ENCODE results near the gene COX6B2. TPM values are rescaled to one million over a fixed set of nuclear protein-coding genes. Genes with fewer than 3 reads are reported as not detected.

Gene COX6B2
- total and polyA plus RNA-seq, 2 donors (not counting 1 experiment from before 2014, with no cell fraction given): 0.14 to 0.17 TPM

GRCh38 chr19:55382013-55382412 is 27.5 kb upstream of the COX6B2 start:
- H3K27ac ChIP-seq (ENCODE audit: insufficient read depth, low read length): no peak overlapping the region
- H2AFZ ChIP-seq (ENCODE audit: low read length): no peak overlapping the region
- peaks cover under 1% of the 10 kb centered on the region for H3K36me3 ChIP-seq (ENCODE audit: control insufficient read depth, insufficient read depth, low read length)
- no peak overlapping the region for H3K4me2 ChIP-seq (ENCODE audit: extremely low read depth, insufficient read depth, low read length)
- H4K20me1 ChIP-seq (ENCODE audit: control insufficient read depth, extremely low read depth, insufficient read depth, low read length): no peaks in the 10 kb centered on the region
- DNase-seq (ENCODE audit: low read depth in 2 of 2): no peak
- no peaks in the 10 kb centered on the region for H3K9me3 ChIP-seq (ENCODE audit: control insufficient read depth, insufficient read depth, low read depth, low read length)
- no peaks in the 10 kb centered on the region for H3K27me3 ChIP-seq (ENCODE audit: control insufficient read depth, insufficient read depth, low read length)
- H3K79me2 ChIP-seq (ENCODE audit: control insufficient read depth, insufficient read depth, low read length): peaks cover 13% of the 10 kb centered on the region
- H3K4me1 ChIP-seq (ENCODE audit: control insufficient read depth, extremely low read depth, insufficient read depth, low read length): peaks cover 4% of the 10 kb centered on the region
- H3K9ac ChIP-seq (ENCODE audit: insufficient read depth, low read length): no peak overlapping the region
- TF ChIP-seq CTCF (conservative IDR thresholded peaks at IDR 0.05 in 1 of 2, IDR thresholded peaks at IDR 0.05 in 1 of 2; ENCODE audit: low read depth in 1 of 2, low read length in 2 of 2) (no peak), EZH2 (IDR thresholded peaks at IDR 0.05; ENCODE audit: low read length, missing control alignments) (no peak)
- H3K4me3 ChIP-seq (replicated peaks in 1 of 4; ENCODE audit: control extremely low read depth in 1 of 4, insufficient read depth in 1 of 4, low read depth in 3 of 4, low read length in 4 of 4): no peak overlapping the region

GRCh38 chr19:55379174-55379573 is 24.7 kb upstream of the COX6B2 start:
- Histone ChIP-seq H3K4me3 (replicated peaks in 1 of 4; ENCODE audit: control extremely low read depth in 1 of 4, insufficient read depth in 1 of 4, low read depth in 3 of 4, low read length in 4 of 4) (no peak overlapping the region), H3K9me3 (ENCODE audit: control insufficient read depth, insufficient read depth, low read depth, low read length) (no peaks in the 10 kb centered on the region), H3K79me2 (ENCODE audit: control insufficient read depth, insufficient read depth, low read length) (no peaks in the 10 kb centered on the region), H3K36me3 (ENCODE audit: control insufficient read depth, insufficient read depth, low read length) (no peaks in the 10 kb centered on the region), H3K9ac (ENCODE audit: insufficient read depth, low read length) (no peak overlapping the region), H3K27ac (ENCODE audit: insufficient read depth, low read length) (no peak overlapping the region), H3K27me3 (ENCODE audit: control insufficient read depth, insufficient read depth, low read length) (no peaks in the 10 kb centered on the region), H3K4me1 (ENCODE audit: control insufficient read depth, extremely low read depth, insufficient read depth, low read length) (peaks cover under 1% of the 10 kb centered on the region), H4K20me1 (ENCODE audit: control insufficient read depth, extremely low read depth, insufficient read depth, low read length) (no peaks in the 10 kb centered on the region), H3K4me2 (ENCODE audit: extremely low read depth, insufficient read depth, low read length) (no peak overlapping the region), H2AFZ (ENCODE audit: low read length) (no peak overlapping the region)
- no peak for DNase-seq (ENCODE audit: low read depth in 2 of 2)
- no peak for TF ChIP-seq CTCF (conservative IDR thresholded peaks at IDR 0.05 in 1 of 2, IDR thresholded peaks at IDR 0.05 in 1 of 2; ENCODE audit: low read depth in 1 of 2, low read length in 2 of 2)
- TF ChIP-seq EZH2 (IDR thresholded peaks at IDR 0.05; ENCODE audit: low read length, missing control alignments): no peak

DNA sequence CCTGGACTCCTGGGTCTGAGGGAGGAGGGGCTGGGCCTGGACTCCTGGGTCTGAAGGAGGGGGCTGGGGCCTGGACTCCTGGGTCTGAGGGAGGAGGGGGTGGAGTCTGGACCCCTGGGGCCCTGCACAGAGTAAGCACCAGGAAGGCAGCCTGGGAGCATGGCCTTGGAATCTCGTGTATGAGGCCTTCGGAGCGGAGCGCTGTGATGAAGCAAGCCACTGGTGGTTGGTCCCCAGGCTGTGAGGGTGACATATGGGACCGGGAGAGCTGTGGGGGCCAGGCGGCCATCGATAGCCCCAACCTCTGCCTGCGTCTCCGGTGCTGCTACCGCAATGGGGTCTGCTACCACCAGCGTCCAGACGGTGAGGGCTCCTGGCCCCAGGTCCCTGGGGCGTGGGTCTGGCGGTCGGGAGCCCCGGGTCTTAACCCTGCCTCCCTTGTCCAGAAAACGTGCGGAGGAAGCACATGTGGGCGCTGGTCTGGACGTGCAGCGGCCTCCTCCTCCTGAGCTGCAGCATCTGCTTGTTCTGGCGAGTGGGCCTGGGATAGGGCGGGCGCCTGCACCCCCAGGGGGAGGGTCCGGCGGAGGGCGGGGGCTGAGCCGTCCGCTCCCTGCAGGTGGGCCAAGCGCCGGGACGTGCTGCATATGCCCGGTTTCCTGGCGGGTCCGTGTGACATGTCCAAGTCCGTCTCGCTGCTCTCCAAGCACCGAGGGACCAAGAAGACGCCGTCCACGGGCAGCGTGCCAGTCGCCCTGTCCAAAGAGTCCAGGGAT is 23.0 kb upstream of the COX6B2 start:
- peaks cover 5% of the 10 kb centered on the region for H3K4me1 ChIP-seq (ENCODE audit: control insufficient read depth, extremely low read depth, insufficient read depth, low read length)
- TF ChIP-seq EZH2 (IDR thresholded peaks at IDR 0.05; ENCODE audit: low read length, missing control alignments): peak; percentile 35
- no peak for TF ChIP-seq CTCF (conservative IDR thresholded peaks at IDR 0.05 in 1 of 2, IDR thresholded peaks at IDR 0.05 in 1 of 2; ENCODE audit: low read depth in 1 of 2, low read length in 2 of 2)
- H3K36me3 ChIP-seq (ENCODE audit: control insufficient read depth, insufficient read depth, low read length): no peaks in the 10 kb centered on the region
- H3K4me3 ChIP-seq (replicated peaks in 1 of 4; ENCODE audit: control extremely low read depth in 1 of 4, insufficient read depth in 1 of 4, low read depth in 3 of 4, low read length in 4 of 4): no peak overlapping the region
- no peaks in the 10 kb centered on the region for H3K79me2 ChIP-seq (ENCODE audit: control insufficient read depth, insufficient read depth, low read length)
- no peak for DNase-seq (ENCODE audit: low read depth in 2 of 2)
- no peak overlapping the region for H3K9ac ChIP-seq (ENCODE audit: insufficient read depth, low read length)
- no peaks in the 10 kb centered on the region for H3K27me3 ChIP-seq (ENCODE audit: control insufficient read depth, insufficient read depth, low read length)
- H3K27ac ChIP-seq (ENCODE audit: insufficient read depth, low read length): no peak overlapping the region
- no peaks in the 10 kb centered on the region for H3K9me3 ChIP-seq (ENCODE audit: control insufficient read depth, insufficient read depth, low read depth, low read length)
- H3K4me2 ChIP-seq (ENCODE audit: extremely low read depth, insufficient read depth, low read length): no peak overlapping the region
- H2AFZ ChIP-seq (ENCODE audit: low read length): no peak overlapping the region
- no peaks in the 10 kb centered on the region for H4K20me1 ChIP-seq (ENCODE audit: control insufficient read depth, extremely low read depth, insufficient read depth, low read length)
